ENCODE measurements around the gene HNMT. TPM values are rescaled to one million over a fixed set of nuclear protein-coding genes. Genes with fewer than 3 reads are reported as not detected.

Gene HNMT
- total RNA-seq, 1 experiment from 2014 or later: 3.1 TPM

DNA sequence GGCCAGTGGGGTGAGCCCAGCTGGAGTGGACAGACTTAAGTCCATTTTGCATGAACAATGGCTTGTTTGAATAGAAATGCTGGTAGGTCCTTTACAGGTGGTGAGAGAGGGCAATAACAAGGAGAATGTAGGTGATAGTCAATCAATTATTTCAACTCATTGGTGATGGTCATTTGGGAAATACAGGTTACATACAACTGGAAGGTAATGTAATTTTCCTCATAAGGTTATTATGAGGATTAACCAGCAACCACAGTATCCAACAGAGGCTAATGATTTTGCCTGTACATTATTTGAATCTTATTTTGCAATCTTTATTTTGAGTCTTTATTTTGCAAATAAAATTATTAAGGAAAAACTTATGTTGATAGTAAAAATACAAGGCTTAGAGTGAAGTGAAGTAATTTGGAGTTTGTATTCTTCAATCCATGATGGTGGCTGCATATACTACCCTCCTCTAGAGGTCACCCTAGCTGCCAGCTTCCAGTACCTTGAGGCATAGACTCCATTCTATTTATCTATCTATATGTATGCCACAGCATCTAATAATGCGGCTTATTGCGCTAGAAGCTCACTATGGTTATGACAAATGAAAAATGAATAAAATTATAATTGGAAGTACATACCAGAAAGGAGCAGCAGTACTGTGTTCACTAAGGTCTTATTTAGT, 20.5 kb upstream of the HNMT start (continued):
- TF ChIP-seq, protein P1, sequence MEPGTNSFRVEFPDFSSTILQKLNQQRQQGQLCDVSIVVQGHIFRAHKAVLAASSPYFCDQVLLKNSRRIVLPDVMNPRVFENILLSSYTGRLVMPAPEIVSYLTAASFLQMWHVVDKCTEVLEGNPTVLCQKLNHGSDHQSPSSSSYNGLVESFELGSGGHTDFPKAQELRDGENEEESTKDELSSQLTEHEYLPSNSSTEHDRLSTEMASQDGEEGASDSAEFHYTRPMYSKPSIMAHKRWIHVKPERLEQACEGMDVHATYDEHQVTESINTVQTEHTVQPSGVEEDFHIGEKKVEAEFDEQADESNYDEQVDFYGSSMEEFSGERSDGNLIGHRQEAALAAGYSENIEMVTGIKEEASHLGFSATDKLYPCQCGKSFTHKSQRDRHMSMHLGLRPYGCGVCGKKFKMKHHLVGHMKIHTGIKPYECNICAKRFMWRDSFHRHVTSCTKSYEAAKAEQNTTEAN (CRISPR knock-in tag; IDR thresholded peaks at IDR 0.05): no peak
- no peak for TF ChIP-seq ZNF263 (CRISPR knock-in tag; IDR thresholded peaks at IDR 0.05; ENCODE audit: low read depth)

GRCh38 chr2:137944714-137945113, 19.6 kb upstream of the HNMT start:
- Mint-ChIP-seq H3K27ac (no peak overlapping the region), H3K4me1 (peaks cover 7% of the 10 kb centered on the region), H3K27me3 (ENCODE audit: low read depth) (peaks cover 23% of the 10 kb centered on the region), H3K36me3 (no peaks in the 10 kb centered on the region), H3K9me3 (no peaks in the 10 kb centered on the region), H3K4me3 (no peak overlapping the region)
- no peak for ATAC-seq
- TF ChIP-seq CREM (CRISPR knock-in tag; IDR thresholded peaks at IDR 0.05) (no peak), ZNF396 (CRISPR knock-in tag; IDR thresholded peaks at IDR 0.05; ENCODE audit: borderline replicate concordance) (no peak), RORB (CRISPR knock-in tag; IDR thresholded peaks at IDR 0.05) (no peak), PRRX2 (CRISPR knock-in tag; IDR thresholded peaks at IDR 0.05) (no peak), CBFB (CRISPR knock-in tag; IDR thresholded peaks at IDR 0.05; ENCODE audit: low read depth) (no peak), NFE2L1 (CRISPR knock-in tag; IDR thresholded peaks at IDR 0.05) (no peak), ZNF232 (CRISPR knock-in tag; IDR thresholded peaks at IDR 0.05) (no peak), TEAD4 (CRISPR knock-in tag; IDR thresholded peaks at IDR 0.05) (no peak), EMX1 (CRISPR knock-in tag; IDR thresholded peaks at IDR 0.05) (no peak), JUN (CRISPR knock-in tag; IDR thresholded peaks at IDR 0.05) (no peak), GRHL2 (CRISPR knock-in tag; IDR thresholded peaks at IDR 0.05; ENCODE audit: insufficient replicate concordance, severe bottlenecking) (no peak), ZNF281 (CRISPR knock-in tag; IDR thresholded peaks at IDR 0.05) (no peak), TCF7 (CRISPR knock-in tag; IDR thresholded peaks at IDR 0.05; ENCODE audit: low read depth) (no peak), NFATC4 (CRISPR knock-in tag; IDR thresholded peaks at IDR 0.05) (no peak), ELF4 (CRISPR knock-in tag; IDR thresholded peaks at IDR 0.05; ENCODE audit: low read depth) (no peak)
- TF ChIP-seq, protein P2, sequence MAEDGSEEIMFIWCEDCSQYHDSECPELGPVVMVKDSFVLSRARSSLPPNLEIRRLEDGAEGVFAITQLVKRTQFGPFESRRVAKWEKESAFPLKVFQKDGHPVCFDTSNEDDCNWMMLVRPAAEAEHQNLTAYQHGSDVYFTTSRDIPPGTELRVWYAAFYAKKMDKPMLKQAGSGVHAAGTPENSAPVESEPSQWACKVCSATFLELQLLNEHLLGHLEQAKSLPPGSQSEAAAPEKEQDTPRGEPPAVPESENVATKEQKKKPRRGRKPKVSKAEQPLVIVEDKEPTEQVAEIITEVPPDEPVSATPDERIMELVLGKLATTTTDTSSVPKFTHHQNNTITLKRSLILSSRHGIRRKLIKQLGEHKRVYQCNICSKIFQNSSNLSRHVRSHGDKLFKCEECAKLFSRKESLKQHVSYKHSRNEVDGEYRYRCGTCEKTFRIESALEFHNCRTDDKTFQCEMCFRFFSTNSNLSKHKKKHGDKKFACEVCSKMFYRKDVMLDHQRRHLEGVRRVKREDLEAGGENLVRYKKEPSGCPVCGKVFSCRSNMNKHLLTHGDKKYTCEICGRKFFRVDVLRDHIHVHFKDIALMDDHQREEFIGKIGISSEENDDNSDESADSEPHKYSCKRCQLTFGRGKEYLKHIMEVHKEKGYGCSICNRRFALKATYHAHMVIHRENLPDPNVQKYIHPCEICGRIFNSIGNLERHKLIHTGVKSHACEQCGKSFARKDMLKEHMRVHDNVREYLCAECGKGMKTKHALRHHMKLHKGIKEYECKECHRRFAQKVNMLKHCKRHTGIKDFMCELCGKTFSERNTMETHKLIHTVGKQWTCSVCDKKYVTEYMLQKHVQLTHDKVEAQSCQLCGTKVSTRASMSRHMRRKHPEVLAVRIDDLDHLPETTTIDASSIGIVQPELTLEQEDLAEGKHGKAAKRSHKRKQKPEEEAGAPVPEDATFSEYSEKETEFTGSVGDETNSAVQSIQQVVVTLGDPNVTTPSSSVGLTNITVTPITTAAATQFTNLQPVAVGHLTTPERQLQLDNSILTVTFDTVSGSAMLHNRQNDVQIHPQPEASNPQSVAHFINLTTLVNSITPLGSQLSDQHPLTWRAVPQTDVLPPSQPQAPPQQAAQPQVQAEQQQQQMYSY (CRISPR knock-in tag; IDR thresholded peaks at IDR 0.05): no peak
- TF ChIP-seq, protein P3, sequence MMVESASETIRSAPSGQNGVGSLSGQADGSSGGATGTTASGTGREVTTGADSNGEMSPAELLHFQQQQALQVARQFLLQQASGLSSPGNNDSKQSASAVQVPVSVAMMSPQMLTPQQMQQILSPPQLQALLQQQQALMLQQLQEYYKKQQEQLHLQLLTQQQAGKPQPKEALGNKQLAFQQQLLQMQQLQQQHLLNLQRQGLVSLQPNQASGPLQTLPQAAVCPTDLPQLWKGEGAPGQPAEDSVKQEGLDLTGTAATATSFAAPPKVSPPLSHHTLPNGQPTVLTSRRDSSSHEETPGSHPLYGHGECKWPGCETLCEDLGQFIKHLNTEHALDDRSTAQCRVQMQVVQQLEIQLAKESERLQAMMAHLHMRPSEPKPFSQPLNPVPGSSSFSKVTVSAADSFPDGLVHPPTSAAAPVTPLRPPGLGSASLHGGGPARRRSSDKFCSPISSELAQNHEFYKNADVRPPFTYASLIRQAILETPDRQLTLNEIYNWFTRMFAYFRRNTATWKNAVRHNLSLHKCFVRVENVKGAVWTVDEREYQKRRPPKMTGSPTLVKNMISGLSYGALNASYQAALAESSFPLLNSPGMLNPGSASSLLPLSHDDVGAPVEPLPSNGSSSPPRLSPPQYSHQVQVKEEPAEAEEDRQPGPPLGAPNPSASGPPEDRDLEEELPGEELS (CRISPR knock-in tag; IDR thresholded peaks at IDR 0.05): no peak
- ChIA-PET CTCF (interaction anchor here (0.5 to 1.4 kb wide), 3 partner anchors 9 to 146 kb away, joined by 3 to 5 read pairs (median 3); no protein-coding TSS in a partner anchor), POLR2A (no interaction called here)
- DNase-seq (ENCODE audit: low spot score): no peak

Measured in WTC11 (cell line).